Activated CD8-positive, alpha-beta memory T cell treated with anti-CD3 and anti-CD28 coated beads, Interleukin-2, amount 50 U/mL, for 1 hour (primary cell): Measurements from ENCODE around the gene ZNF385A.
"Not testable (repeated sequence)": the region's sequence is repeated elsewhere in the genome, so short reads cannot be mapped to it uniquely, and the experiment has no call there.

Experiments
- DNase-seq: peaks from one replicate; pipeline ENCODE4 v3.0.0-alpha.2; 2020; ENCODE audit errors: extremely low read depth

The ZNF385A gene

DNA sequence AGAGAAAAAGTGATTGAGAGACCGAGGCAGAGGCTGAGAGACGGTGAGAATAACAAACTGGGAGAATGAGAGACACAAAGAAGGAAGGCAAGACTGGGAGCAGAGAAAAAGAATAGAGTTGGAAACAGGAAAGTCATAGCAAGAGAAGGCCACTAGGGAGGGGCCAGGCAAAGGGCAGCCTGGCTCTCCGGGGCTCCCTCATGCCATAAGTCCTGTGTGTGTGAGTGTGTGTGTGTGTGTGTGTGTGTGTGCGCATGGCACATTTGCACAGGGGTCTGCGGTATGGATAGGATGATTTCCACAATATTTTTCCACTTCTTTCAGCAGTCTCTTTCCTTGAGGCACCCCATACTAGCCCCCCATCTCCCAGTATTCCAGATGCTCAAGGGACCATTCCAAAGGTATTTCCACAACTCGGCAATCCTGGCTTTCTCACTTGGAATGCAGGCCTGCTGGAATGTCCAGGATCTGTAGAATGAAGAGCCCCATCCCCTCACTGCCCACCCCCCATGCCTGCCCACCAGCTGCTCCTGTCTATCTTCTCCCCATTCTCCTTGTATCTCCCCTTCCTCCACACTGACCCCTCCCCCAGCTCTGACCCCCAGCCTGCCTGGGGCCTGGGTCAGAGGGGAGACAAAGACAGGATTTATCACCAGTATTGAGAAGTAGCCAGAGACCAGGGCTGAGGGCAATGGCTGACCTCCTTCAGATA lies 29.3 kb downstream of the ZNF385A start:
- no peak for DNase-seq

DNA sequence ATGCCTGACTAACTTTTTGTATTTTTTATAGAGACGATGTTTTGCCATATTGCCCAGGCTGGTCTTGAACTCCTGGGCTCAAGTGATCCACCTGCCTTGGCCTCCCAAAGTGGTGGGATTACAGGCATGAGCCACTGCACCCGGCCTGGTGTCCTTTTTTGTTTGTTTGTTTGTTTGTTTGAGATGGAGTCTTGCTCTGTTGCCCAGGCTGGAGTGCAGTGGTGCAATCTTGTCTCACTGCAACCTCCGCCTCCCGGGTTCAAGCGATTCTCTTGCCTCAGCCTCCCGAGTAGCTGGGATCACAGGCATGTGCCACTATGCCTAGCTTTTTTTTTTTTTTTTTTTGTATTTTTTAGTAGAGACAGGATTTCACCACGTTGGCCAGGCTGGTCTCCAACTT lies 30.3 kb downstream of the ZNF385A start:
- DNase-seq, result not testable (repeated sequence)

DNA sequence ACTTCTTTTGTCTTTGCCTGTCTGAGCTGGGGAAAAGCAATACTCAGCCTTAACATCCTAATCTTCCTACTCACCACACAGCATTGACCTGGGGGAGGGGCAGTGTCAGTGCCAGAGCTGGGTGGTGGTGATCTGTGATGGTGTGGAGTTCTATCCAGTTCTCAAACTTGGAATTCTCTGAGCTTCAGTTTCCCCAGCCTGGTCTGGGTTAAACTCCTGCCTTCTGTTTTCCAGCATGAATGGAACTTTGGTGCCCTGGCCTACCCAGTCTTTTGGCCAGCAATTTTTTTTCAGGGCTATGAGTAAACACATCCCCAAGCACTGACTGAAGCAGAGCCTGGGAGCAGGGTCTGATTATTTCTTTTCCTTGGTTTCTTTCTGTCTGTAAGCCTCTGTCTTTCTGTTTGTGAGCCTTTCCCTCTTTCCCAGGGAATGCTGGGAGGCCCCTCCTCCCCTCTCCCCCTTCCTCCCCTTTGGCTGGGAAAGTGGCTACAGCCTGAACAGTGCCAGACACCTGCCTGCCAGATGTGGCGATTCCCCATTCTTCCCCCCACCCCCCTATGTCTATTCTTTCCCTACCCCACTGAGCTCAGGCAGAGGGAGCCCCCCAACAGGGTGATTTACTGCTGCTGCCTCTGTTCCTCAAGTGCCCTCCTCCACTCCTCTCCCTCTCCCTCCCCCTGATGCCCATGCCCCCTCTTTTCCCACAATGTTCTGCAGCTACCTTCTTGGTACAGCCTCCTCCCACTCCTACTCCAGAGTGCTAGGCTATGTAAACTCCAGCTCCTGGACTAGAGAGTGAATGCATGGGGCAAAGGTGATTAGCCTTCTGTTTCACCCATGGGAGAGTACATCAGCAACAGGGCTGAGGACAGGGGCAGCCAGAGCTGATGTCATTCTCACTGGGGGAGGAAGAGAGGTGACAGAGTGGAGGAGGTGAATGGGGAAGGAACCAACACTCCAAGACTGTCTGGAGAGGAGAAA lies 31.4 kb downstream of the ZNF385A start:
- no peak for DNase-seq

DNA sequence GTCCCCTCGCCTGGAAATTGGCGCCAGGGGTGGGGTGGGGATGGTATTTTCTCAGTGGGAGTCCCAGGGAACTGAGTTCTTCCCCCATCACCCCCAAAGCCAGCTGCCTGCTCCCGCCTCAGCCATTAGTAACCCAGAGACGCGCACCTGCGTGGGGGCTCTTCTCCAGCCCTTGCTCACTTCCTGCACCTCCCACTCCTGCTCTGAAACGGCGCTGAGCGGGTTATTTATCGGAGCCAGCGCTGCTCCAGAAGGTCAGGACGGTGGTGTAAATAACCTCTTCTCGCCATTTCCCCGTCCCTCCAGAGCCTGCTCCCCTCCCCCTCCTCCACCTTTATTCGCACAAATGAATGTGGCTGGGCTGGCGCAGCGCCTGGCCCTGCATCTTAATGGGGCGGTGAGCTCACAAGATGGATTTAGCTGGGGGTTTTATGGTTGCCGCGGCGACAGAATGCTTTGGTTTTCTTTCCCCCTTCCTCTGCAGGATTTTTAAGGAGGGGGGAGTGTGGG lies 32.5 kb downstream of the ZNF385A start:
- DNase-seq, result no peak

DNA sequence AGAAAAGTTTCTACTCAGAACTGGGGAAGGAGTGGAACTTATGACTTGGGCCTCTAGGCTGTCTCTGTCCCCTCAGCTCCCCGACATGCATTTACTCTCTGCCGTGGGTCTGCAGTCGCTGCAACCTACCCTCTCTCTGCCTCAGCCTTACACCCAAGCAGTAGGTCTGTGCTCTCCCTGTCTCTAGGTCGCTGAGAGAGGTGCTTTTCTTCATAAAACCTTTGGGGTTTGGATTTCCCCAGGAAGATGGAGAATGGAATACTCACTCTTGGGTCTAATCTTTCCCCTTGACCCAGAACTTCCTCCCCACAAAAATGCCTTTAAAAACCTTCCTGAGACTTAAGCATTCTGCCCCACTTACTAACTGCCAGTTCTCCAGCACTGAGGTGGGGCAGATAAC lies 33.2 kb downstream of the ZNF385A start:
- DNase-seq, result no peak

DNA sequence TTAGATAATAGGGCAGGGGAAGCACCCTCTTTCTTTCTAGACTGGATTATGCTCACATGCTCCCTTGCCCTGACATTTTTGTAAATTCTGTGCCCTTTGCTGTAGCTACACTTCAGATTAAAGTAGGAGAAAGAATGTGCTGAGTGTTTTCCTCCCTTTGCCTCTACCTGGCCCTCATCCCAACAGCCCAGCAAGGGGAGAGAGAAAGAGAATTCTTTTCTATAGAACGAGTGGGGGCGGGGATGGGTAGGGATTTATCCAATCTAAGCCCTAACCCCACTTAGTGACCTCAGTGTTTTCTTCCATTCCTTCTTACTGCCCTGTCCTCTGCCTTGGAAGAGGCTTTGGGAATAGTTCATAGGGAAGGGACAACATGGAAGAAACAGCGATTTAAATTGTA lies 33.8 kb downstream of the ZNF385A start:
- no peak for DNase-seq

DNA sequence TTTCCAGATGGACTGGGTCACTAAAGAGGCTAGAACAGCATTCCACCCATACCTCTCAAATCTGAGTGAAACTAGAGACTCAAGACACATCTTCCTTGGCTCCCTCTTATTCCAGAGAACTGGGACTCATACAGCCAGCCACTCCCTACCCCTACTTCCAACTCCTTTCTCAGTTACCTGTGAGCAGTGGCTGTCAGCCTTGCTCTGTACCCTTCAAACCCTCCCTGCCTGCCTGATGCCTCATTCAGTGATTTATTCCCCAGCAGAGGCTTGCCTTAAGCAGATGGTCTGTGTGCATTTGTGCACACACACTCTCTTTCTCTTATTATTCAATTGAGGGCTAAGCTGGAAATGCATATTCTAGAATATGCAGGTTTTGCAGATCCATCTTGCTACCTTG lies 34.9 kb downstream of the ZNF385A start:
- DNase-seq, result no peak

DNA sequence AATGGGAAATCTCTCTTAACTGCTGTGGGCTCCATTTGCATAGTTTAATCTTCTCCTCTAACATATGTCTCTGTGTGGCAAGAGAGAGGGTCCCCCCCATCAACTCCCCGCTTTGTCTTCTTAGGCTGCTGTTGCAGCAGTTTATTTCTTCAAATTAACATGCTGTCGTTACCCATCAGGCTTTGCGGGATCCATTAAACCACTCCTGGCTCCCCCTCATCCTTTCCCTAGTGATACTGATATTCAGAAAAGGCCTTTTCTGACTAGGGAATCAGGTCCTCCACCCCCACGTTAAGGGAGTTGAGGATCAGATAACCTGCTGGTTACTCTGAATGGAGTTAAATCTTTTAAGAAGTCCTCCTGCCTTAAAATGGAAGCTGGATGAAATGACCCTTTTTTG lies 35.5 kb downstream of the ZNF385A start:
- DNase-seq, result no peak

DNA sequence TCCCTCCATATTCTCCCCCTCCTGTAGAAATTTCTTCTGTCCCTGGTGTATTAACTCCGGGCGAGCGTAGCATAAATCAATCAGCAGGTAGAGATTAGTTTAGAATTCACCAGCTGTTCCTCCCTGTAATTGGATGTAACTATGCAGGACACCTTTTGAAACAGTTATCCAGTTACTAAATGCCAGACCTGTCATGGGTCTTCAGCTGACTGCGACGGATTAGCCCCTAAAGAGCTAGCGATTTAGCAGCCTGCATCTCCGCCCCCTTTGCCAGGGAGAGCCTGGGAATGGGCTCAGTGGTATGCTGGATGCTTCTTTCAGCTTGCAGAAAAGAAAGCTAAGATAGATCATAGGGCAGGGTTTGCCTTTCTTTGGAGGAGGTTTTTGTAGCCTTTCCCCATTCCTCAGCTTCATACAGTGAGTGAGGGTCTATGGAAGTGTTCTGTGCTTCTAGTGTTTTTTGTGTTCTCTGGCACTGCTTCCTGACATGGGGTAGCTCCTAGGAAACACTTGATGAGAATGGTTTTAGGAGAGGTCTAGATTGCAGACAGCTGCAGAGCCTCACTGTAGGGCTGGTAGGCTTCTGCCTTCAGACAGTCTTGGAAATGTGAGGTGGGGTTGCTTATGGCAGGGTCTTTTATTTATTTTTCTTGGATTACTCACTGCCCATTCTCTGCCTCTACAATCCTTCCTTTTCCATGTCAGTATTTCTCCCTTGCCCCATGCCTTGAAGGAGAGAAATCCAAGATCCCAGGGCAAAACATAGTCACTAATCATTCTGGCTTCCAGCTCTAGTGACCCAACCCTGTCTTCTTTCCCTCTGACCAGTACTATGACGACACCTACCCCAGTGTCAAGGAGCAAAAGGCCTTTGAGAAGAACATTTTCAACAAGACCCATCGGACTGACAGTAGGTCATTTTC lies 42.9 kb downstream of the ZNF385A start:
- no peak for DNase-seq

DNA sequence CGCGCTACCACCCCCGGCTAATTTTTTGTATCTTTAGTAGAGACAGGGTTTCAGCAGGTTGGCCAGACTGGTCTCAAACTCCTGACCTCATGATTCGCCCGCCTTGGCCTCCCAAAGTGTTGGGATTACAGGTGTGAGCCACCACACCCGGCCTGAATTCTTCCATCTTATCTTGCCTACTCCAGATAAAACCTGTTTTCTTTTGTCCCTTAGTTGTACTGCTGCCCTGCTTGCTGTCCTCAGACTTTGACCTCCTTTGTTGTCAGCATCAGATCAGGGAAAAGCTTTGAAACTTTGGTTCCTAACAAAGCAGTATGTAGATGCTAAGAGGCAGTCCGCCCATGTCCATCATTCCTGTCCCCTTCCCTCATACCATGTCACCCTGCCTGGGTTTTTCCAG lies 43.7 kb downstream of the ZNF385A start:
- DNase-seq, result no peak

DNA sequence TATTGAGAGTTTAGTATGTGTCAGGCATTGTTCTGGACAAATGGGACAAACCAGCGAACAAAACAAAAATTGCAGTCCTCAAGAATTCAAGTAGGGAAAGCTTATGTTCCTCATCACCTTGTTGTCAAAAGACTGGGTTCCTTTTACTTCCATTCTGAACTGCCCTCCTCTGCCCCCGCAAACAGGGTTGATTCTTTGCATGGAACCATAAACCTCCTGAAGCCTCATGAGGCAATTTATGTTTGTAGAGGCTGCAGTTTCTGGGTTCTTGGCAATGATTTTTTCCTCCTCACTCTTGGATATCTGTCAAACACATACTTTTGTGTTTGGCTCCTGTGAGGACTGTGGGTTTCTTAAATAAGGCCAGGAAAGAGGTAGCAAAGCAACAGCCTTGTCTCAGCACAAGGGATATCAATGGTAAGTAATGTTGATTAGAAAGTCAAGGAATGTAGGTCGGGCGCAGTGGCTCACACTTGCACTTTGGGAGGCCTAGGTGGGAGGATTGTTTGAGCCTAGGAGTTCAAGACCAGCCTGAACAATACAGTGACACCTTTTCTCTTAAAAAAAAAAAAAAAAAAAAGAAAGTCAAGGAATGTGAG lies 45.7 kb downstream of the ZNF385A start:
- no peak for DNase-seq

DNA sequence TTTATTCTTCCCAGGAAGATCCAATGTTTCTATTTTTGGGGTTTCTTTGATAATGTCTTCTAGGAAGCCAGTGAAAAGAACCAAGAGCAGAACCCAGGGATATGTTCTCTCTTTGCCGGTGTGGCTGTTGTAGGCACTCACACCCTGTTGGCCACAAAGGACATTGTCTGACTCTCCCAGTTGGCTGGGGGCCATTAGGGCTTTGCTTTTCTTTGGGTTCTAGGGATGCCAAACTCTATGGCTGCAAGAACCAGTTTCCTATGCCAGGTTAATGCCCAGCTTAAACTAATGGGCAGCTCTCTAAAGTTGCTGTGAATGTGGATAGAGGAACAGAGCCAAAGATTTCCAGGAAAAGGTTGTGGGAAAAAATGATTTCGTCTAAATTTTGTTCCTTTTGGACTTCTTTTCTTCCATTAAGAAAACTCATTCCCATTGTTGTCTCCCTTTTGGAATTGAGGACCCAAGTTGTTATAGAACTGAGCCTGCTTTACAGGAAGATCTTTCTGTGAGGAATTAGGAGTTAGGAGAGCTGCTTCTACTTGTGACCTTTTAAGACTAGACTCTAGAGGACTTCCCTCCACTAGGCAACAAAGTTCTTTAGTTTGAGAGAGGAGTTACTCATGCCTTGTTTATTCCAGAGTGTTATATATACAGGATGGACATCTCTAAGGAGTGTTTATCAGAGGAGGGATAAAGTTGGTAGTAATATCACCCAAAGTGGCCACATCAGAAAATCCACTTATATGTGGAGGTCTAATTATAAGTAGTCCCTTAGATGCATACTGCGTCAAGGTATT lies 46.5 kb downstream of the ZNF385A start:
- DNase-seq, result no peak

DNA sequence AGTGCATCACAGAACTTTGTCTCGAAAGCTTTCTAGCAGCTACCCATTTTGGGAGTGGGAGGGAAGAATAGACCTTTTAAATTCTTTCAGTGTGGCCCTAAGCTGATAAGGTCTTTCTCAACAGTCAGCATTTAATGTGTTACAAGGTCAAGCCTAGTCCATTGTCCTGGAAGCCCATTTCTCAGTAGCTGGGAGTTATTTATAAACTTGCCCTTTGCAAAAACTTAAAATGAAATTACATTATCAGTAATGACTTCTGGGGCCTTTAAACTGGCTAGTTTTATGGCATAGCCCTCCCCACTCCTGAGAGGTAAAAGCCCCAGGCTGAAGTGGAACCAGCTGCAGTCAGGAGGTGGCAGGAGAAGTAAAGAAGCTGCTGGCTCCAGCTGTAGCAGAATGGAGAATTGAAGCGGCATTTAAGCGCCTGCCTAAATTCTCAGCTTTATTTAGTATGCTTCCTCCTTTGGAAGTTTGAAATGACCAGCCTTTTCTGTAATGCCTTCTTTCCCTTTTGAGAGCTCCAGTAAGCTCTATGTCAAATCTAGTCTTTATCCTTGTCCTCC lies 47.2 kb downstream of the ZNF385A start:
- no peak for DNase-seq

DNA sequence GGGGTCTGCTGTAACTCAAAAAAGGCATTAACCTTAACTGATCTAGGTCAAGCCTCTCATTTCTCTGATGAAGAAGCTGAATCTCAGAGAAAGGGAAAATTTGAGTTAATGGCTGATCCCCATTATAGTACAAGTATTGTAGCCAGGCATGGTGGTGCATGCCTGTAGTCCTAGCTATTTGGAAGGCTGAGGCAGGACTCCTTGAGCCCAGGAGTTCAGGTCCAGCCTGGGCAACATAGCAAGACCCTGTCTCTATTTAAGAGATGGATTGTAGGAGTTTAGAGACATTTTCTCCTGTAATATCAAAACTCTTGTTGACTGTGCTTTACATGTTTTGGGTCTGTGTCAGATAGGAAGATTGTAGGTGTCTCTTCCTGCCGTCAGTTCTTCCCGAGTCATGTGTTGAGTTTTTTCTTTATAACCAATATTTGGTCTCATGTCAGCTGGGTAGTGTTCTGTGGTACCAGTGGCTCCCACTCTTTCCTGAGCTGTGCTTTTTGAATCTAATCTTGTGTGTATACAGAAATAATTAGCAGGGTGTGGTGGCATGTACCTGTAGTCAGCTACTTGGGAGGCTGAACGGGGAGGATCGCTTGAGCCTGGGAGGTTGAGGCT lies 51.0 kb downstream of the ZNF385A start:
- no peak for DNase-seq

DNA sequence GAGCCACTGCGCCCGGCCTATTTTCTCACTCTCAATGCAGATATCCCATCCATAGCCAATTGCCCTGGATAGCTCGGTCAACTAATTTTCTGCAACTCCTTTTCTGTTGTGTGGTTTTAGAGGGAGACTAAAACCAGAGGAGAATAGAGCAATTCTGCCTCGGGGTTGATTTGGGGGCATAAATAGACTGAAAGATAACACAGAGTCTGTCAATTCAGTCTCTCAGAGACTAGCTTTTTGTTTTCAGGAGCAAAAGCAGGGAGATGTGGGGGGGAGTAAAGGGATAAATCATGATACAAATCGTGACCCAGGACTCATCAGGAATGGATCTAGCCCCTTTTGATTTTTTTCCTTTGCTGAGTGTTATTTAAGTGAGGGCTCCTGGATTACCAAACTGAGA lies 53.1 kb downstream of the ZNF385A start:
- DNase-seq, result no peak

DNA sequence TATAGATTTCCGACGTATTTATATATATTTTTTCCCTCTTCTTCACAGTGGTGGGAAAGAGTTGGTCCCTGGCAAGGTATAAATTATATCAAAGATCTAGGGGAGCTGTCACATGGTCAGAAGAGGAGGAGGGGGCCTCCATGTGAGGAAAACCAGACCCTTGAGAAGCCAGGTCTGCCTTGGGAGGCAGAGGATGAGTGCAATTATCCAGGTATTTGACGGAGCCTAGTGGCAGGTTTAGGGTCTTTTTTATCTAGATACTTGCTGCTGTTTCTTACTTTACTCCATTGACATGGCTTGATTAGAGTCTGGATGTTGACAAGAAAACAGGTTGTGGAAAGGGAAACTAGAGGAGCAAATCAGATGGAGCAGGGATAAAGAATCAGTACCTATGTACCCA lies 54.1 kb downstream of the ZNF385A start:
- no peak for DNase-seq

DNA sequence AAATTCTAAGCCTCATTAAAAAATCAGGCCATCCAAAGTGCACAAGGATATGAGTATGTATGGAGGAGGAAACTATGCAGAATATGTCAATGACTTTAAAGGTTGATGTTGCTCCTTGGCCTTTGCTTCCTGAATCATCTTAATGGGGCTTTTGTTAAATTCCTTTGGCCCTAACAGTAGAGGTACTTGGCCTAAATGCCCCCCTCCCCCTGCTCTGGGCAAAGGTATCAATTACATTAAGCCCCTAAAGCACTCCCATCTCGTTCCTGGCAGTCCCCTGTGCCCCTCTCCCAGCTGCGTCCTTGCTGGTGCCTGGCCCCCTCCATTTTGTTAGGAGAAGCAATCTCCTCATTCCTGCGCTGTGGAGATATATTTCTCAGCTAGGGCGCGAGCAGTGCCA lies 54.8 kb downstream of the ZNF385A start:
- no peak for DNase-seq

DNA sequence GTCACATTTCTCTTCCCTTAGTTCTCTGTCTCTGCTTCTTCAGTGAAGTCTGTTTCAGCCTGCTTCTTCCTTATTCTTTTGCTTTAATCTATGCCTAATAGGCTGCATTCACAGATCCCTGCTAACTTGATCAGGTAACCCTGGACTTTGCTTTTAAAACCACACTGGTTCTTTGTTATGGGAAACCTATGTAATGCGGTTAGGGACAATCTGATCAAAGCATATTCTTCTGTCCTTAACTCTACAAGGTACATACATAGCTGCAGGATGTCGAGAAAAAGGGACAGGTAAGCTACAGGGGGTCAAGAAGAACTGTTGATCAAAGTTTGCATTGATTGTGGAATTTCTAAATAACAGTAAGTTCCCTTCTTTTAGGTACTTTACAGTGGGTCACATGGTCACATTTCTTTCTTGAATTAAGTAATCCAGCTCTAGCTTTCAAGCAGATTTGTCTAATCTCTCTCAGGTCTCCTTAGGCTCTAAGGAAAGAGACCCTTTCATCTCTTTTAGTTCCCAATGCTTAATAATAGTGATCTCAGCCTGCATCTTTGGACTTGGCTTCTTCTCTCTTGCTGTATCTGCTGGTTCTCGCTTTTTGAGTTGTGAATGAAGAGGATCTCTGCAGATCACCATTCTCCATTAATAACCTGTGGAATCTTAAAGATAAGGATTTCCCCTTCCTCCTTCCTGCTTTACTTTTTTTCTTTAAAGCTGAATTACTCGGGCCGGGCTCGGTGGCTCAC lies 55.8 kb downstream of the ZNF385A start:
- DNase-seq, result no peak
